HG03342 (cell line): ENCODE results near the gene SNPH.

Source experiments
- ATAC-seq: cut with Tn5 transposase; IDR thresholded peaks from one replicate; pipeline ENCODE4 v1.9.1; 2021; ENCODE audit warnings: mild to moderate bottlenecking, moderate library complexity; ENCODE audit not compliant: unreplicated experiment

The SNPH gene

GRCh38 chr20:1305712-1306111, 39.6 kb downstream of the SNPH start:
- ATAC-seq = no peak

- no peak for ATAC-seq
These were observed 40.4 kb downstream of the SNPH start for GRCh38 chr20:1306316-1307135.

GRCh38 chr20:1307171-1307570, 41.1 kb downstream of the SNPH start:
- ATAC-seq = no peak

GRCh38 chr20:1307571-1307971, 41.5 kb downstream of the SNPH start:
- ATAC-seq = no peak

- no peak for ATAC-seq
These were observed 42.1 kb downstream of the SNPH start for GRCh38 chr20:1308067-1308701.

GRCh38 chr20:1308702-1309095, 42.6 kb downstream of the SNPH start:
- no peak for ATAC-seq

- ATAC-seq = no peak
These were observed 43.3 kb downstream of the SNPH start for GRCh38 chr20:1309439-1309847.

GRCh38 chr20:1310071-1310470, 44.0 kb downstream of the SNPH start:
- ATAC-seq = no peak

GRCh38 chr20:1310506-1311190, 44.6 kb downstream of the SNPH start:
- no peak for ATAC-seq

GRCh38 chr20:1312308-1312707, 46.2 kb downstream of the SNPH start:
- no peak for ATAC-seq

GRCh38 chr20:1312904-1313235, 46.8 kb downstream of the SNPH start:
- ATAC-seq = no peak

- no peak for ATAC-seq
These were observed 47.3 kb downstream of the SNPH start for GRCh38 chr20:1313236-1313964.

- no peak for ATAC-seq
These were observed 49.7 kb downstream of the SNPH start for GRCh38 chr20:1315804-1316203.

GRCh38 chr20:1317545-1318255, 51.6 kb downstream of the SNPH start:
- ATAC-seq = no peak

- ATAC-seq = no peak
These were observed 53.0 kb downstream of the SNPH start for GRCh38 chr20:1319051-1319450.

GRCh38 chr20:1319462-1319861, 53.4 kb downstream of the SNPH start:
- no peak for ATAC-seq

- ATAC-seq = no peak
These were observed 53.9 kb downstream of the SNPH start for GRCh38 chr20:1320016-1320415.

- ATAC-seq = no peak
These were observed 55.0 kb downstream of the SNPH start for GRCh38 chr20:1320902-1321653.

- ATAC-seq = no peak
These were observed 55.5 kb downstream of the SNPH start for GRCh38 chr20:1321654-1321939.

- no peak for ATAC-seq
These were observed 56.6 kb downstream of the SNPH start for GRCh38 chr20:1322511-1323245.
